LNCAP (cell line): ENCODE results near the gene PSENEN.

Source experiments
- CTCF ChIP-seq: fragments of 450-650 bp; IDR thresholded peaks from 2 replicates; pipeline ENCODE4 v1.5.1; 2017; ENCODE audit warnings: mild to moderate bottlenecking

The PSENEN gene

GRCh38 chr19:35776102-35776788, 30.8 kb downstream of the PSENEN start:
- no peak for TF ChIP-seq CTCF

- TF ChIP-seq CTCF: no peak
Observed at GRCh38 chr19:35777086-35777841, 31.8 kb downstream of the PSENEN start.

- no peak for TF ChIP-seq CTCF
Observed at GRCh38 chr19:35777961-35778360, 32.5 kb downstream of the PSENEN start.

GRCh38 chr19:35779033-35779432, 33.6 kb downstream of the PSENEN start:
- TF ChIP-seq CTCF: no peak

- TF ChIP-seq CTCF: no peak
Observed at GRCh38 chr19:35780058-35780457, 34.6 kb downstream of the PSENEN start.

- TF ChIP-seq CTCF: no peak
Observed at GRCh38 chr19:35780717-35781116, 35.3 kb downstream of the PSENEN start.

- no peak for TF ChIP-seq CTCF
Observed at GRCh38 chr19:35781650-35782049, 36.2 kb downstream of the PSENEN start.
